HepG2 (cell line): Measurements from ENCODE around the gene HDLBP. TPM values are rescaled to one million over a fixed set of nuclear protein-coding genes. Genes with fewer than 3 reads are reported as not detected.

ENCODE experiments used
- ATAC-seq: fragments of 200-7000 bp; cut with Tn5 transposase; 3 replicates; pipeline ENCODE4 v1.9.1; 2020; ENCODE audit warnings: mild to moderate bottlenecking, moderate library complexity
- BruUV-seq: library from RNA; stranded (reverse); fragments of 400-500 nt; replicated peaks from 2 replicates; lab custom pipeline; 2021; lab: Mats Ljungman, UMichigan
- CTCF ChIA-PET: fragments of 300-600 bp; formaldehyde crosslinking; extraction: SDS; loops from one replicate; lab custom pipeline; 2021; ENCODE audit warnings: low total read pairs, inconsistent platforms, low intra/inter-chr PET ratio; lab: Yijun Ruan, JAX
- POLR2A ChIA-PET: fragments of 350-600 bp; sonication (Branson Sonifier 250); formaldehyde crosslinking; loops from one replicate; lab custom pipeline; 2020; ENCODE audit warnings: antibody characterized with exemption, inconsistent platforms; lab: Yijun Ruan, JAX
- DNase-seq: peaks from one replicate; pipeline ENCODE4 v3.0.0-alpha.2; 2015; ENCODE audit warnings: low spot score
- FAIRE-seq: peaks from 3 replicates; lab custom pipeline; 2011; peaks lifted over from hg19 to GRCh38; lab: Jason Lieb, UNC
- H2AFZ ChIP-seq: one replicate; pipeline ENCODE4 v1.6.1; 2011; ENCODE audit warnings: low read length, inconsistent platforms
- H3K27ac ChIP-seq: fragments of 300-600 bp; 3 replicates; pipeline ENCODE4 v1.8.0; 2011; ENCODE audit warnings: mixed run types, mild to moderate bottlenecking, mixed read lengths, low read length, inconsistent platforms; ENCODE audit not compliant: insufficient read depth; ENCODE audit errors: extremely low read length
- H3K27me3 ChIP-seq, 2 experiments: fragments of 200-600 bp in 1 of 2; 2 replicates in 1 of 2; 3 replicates in 1 of 2; pipeline versions ENCODE4 v1.6.0 to v1.8.0; 2011; ENCODE audit warnings: low read length in 2 of 2, mild to moderate bottlenecking in 2 of 2, moderate library complexity in 2 of 2, inconsistent platforms in 1 of 2; ENCODE audit not compliant: insufficient read depth in 2 of 2, control insufficient read depth in 1 of 2
- H3K36me3 ChIP-seq, 2 experiments: fragments of 200-600 bp in 1 of 2; replicated peaks in 1 of 2; 2 replicates in 1 of 2; 3 replicates in 1 of 2; pipeline versions ENCODE4 v1.5.1 to v1.8.0; 2011; ENCODE audit warnings: low read length in 2 of 2, inconsistent platforms in 1 of 2; ENCODE audit not compliant: insufficient read depth in 2 of 2, control insufficient read depth in 1 of 2
- H3K4me1 ChIP-seq: 2 replicates; pipeline ENCODE4 v1.5.1; 2012; ENCODE audit warnings: low read length, inconsistent platforms; ENCODE audit not compliant: insufficient read depth
- H3K4me2 ChIP-seq: 2 replicates; pipeline ENCODE4 v1.6.0; 2011; ENCODE audit warnings: low read depth, low read length, inconsistent platforms
- H3K4me3 ChIP-seq, 3 experiments: fragments of 200-600 bp in 1 of 3; sonication (generic), shearing (Covaris generic) in 1 of 3; replicated peaks in 1 of 3; 2 replicates each; pipeline ENCODE4 v1.5.1; 2011 to 2016; ENCODE audit warnings: low read length in 3 of 3, inconsistent platforms in 2 of 3, low read depth in 2 of 3, mild to moderate bottlenecking in 2 of 3, control low read depth in 1 of 3, mixed read lengths in 1 of 3; ENCODE audit not compliant: insufficient read depth in 1 of 3
- H3K79me2 ChIP-seq: one replicate; pipeline ENCODE4 v1.6.1; 2011; ENCODE audit warnings: low read length, inconsistent platforms; ENCODE audit not compliant: insufficient read depth
- H3K9ac ChIP-seq: 2 replicates; pipeline ENCODE4 v1.6.0; 2011; ENCODE audit warnings: mild to moderate bottlenecking, low read depth, low read length, inconsistent platforms; ENCODE audit not compliant: insufficient read depth
- H3K9me3 ChIP-seq: 2 replicates; pipeline ENCODE4 v1.5.1; 2012; ENCODE audit warnings: mild to moderate bottlenecking, low read length
- H4K20me1 ChIP-seq: 2 replicates; pipeline ENCODE4 v1.6.0; 2011; ENCODE audit warnings: inconsistent platforms, mild to moderate bottlenecking, low read length, moderate library complexity; ENCODE audit not compliant: insufficient read depth
- HDAC6 ChIP-seq: fragments of 200-600 bp; sonication (generic); IDR thresholded peaks from 2 replicates; pipeline ENCODE4 v1.7.0; 2017; ENCODE audit warnings: mild to moderate bottlenecking, antibody characterized with exemption, low read length, low read depth
- MAFK ChIP-seq, 2 experiments: IDR thresholded peaks in 1 of 2; conservative IDR thresholded peaks in 1 of 2; 2 replicates each; pipeline ENCODE4 v1.6.1; 2011; ENCODE audit warnings: improper control_type of control experiment in 2 of 2, low read length in 2 of 2
- NFYC ChIP-seq: IDR thresholded peaks from 2 replicates; pipeline ENCODE4 v1.6.1; 2016; ENCODE audit warnings: missing genetic modification reagents, missing compliant biosample characterization
- U2AF1 ChIP-seq: fragments of 200-400 bp; formaldehyde crosslinking; optimal IDR thresholded peaks from 2 replicates; pipeline ENCODE3; 2017; ENCODE audit warnings: mild to moderate bottlenecking, low read depth, low read length
- ZBTB4 ChIP-seq: sonication (generic); formaldehyde crosslinking; IDR thresholded peaks from 2 replicates; pipeline ENCODE4 v1.4.0; 2020; ENCODE audit warnings: missing genetic modification reagents, mild to moderate bottlenecking, borderline replicate concordance
- ZNF124 ChIP-seq: sonication (generic); formaldehyde crosslinking; IDR thresholded peaks from 2 replicates; pipeline ENCODE4 v1.4.0; 2020; ENCODE audit warnings: missing genetic modification reagents
- ZNF350 ChIP-seq: sonication (generic); formaldehyde crosslinking; IDR thresholded peaks from 2 replicates; pipeline ENCODE4 v1.4.0; 2020; ENCODE audit warnings: mild to moderate bottlenecking, low read depth, missing genetic modification reagents, borderline replicate concordance
- ZNF44 ChIP-seq: sonication (generic); formaldehyde crosslinking; IDR thresholded peaks from 2 replicates; pipeline ENCODE4 v1.5.1; 2020; ENCODE audit warnings: mild to moderate bottlenecking, missing genetic modification reagents
- WGBS: methylation state at CpG from one replicate; pipeline ENCODE4 v1.1.6; 2017; ENCODE audit warnings: low lambda C conversion rate; 5-methylcytosine and 5-hydroxymethylcytosine counted together
- in situ Hi-C: cut with HindIII; loops from 2 replicates; pipeline ENCODE4 v1.10.0; 2017; ENCODE audit warnings: low pct_unique_long_range_greater_than_20kb; ENCODE audit not compliant: extremely low pct_ligation_motif_present
- intact Hi-C: fragments of 100-400 bp; cut with micrococcal nuclease; formaldehyde crosslinking; loops from one replicate; pipeline ENCODE4 v1.10.0; 2022; ENCODE audit not compliant: unreplicated experiment
- polyA plus RNA-seq, 8 experiments: library from polyadenylated mRNA; depleted of rRNA in 3 of 8; stranded (reverse) in 7 of 8; unstranded in 1 of 8; fragments of >200 nt; fragmentation: Illumina TruSeq in 4 of 8; extraction: Trizol in 4 of 8; gene quantifications; 2 replicates each; pipeline versions ENCODE4 v1.2.1 to v1.2.3, GENCODE V29; 2011 to 2016; ENCODE audit warnings: low read depth in 4 of 8, missing spikeins in 1 of 8, mixed read lengths in 1 of 8; ENCODE audit not compliant: insufficient read depth in 1 of 8
- total RNA-seq, 5 experiments: library from RNA; depleted of rRNA; stranded (reverse); fragments of >200 nt; fragmentation: Illumina TruSeq; extraction: Trizol; gene quantifications; 2 replicates each; pipeline ENCODE4 v1.2.3, GENCODE V29; 2016; ENCODE audit warnings: low read depth in 1 of 5

HDLBP gene
- total and polyA plus RNA-seq, 2 of the 13 experiments (the other 11 are each of a cell fraction or from before 2014, with no cell fraction given) = 464 to 707 TPM

DNA sequence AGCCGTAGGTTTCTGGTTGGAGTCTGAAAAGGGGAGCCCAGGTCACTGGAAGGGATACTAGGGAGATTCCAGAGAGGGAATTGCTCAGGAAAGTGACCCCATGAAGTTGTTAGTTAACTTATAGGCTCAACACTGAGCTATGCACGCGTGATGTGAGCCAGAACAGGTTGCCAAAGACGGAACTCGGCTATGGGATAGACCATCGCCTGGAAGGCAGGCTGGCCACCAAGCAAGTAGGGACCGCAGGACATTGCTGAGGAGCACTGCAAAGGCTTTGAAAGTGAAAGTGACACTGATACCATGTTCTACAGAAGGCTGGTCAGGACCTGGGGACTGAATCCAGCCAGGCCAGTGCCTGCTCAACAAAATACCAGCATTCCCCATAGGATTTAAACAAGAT lies 48.0 kb upstream of the HDLBP start:
- CTCF ChIA-PET = no interaction called here
- H3K4me1 ChIP-seq = peaks cover 68% of the 10 kb centered on the region
- DNase-seq (no peak), FAIRE-seq (no peak), ATAC-seq (peak; percentile 44)
- H2AFZ ChIP-seq = no peak overlapping the region
- H3K9ac ChIP-seq = no peak overlapping the region
- 89% methylated on average over 7 of the region's 7 CpGs for WGBS
- no TSS peak for BruUV-seq
- in situ Hi-C loops = no loop called here
- H3K79me2 ChIP-seq = peaks cover 92% of the 10 kb centered on the region
- intact Hi-C loops = no loop called here
- H3K4me2 ChIP-seq = peak overlapping the region; percentile 33; the same call in 1 of the 2 replicates
- TF ChIP-seq ZNF124 (no peak), NFYC (CRISPR knock-in tag) (no peak), ZNF44 (CRISPR knock-in tag) (no peak), ZNF350 (no peak), ZBTB4 (CRISPR knock-in tag) (0 out of 2 replicates have a peak, but pooled peaks have one; percentile 8), MAFK (conservative IDR thresholded peaks at IDR 0.05 in 1 of 2, IDR thresholded peaks at IDR 0.05 in 1 of 2; ENCODE audit: low read length in 2 of 2) (no peak), HDAC6 (no peak), U2AF1 (no peak)
- H3K27ac ChIP-seq = peak overlapping the region; percentile 21
- peaks cover 14% of the 10 kb centered on the region for H4K20me1 ChIP-seq
- peaks cover 1 to 16% of the 10 kb centered on the region in 2 experiments; a peak in 3 of 5 replicates for H3K36me3 ChIP-seq
- POLR2A ChIA-PET = interaction anchor here (1.4 kb wide), 1 partner anchor 9 kb away, joined by 3 read pairs; no protein-coding TSS in a partner anchor
- no peaks in the 10 kb centered on the region for H3K27me3 ChIP-seq
- no peaks in the 10 kb centered on the region for H3K9me3 ChIP-seq
- H3K4me3 ChIP-seq = no peak overlapping the region
